Left ventricle myocardium superior (tissue), 1 donor: Measurements from ENCODE around the gene EOLA1. TPM values are rescaled to one million over a fixed set of nuclear protein-coding genes. Genes with fewer than 3 reads are reported as not detected.
A peak's percentile ranks its signal among the peaks of the same experiment; 100 is the strongest.
"Not testable (repeated sequence)": the region's sequence is repeated elsewhere in the genome, so short reads cannot be mapped to it uniquely, and the experiment has no call there.

Source experiments
- ATAC-seq: fragments of 200-7000 bp; cut with Tn5 transposase; one replicate; pipeline ENCODE4 v1.9.1; 2020; ENCODE audit warnings: mild to moderate bottlenecking, moderate library complexity
- DNase-seq: peaks from one replicate; pipeline ENCODE4 v3.0.0-alpha.2; 2020
- intact Hi-C: fragments of 100-400 bp; cut with micrococcal nuclease; formaldehyde crosslinking; loops from one replicate; pipeline ENCODE4 v1.11.0; 2022
- long read RNA-seq: library from polyadenylated mRNA; unstranded; transcript quantifications from one replicate; pipeline ENCODE4 v2.0.0, GENCODE V29; 2021
- total RNA-seq: library from RNA; stranded (reverse); fragmentation: NEBNext Ultra II Directional; extraction: Animal tissue kit (Norgen Biotek cat#: 25700); gene quantifications from one replicate; pipeline ENCODE4 v1.2.1, GENCODE V29; 2021
- donor health status: DM: no; HTN: yes; CAD: no; lungs with severe emphysema.

EOLA1 gene
- total RNA-seq, result 29.6 TPM
- long read RNA-seq, transcript CXorf40A-202 (5 exons, 1,148 nt), result minor isoform, 6 of 38 reads
- long read RNA-seq, transcript CXorf40A-211 (5 exons, 1,204 nt), result major isoform, 9 of 38 reads
- long read RNA-seq, transcript CXorf40A-204 (5 exons, 1,403 nt), result minor isoform, 5 of 38 reads
- long read RNA-seq, partial matches to known transcripts, result 4 of 38 reads
- long read RNA-seq, other reads (novel, unspliced or antisense), result 11 of 38 reads

DNA sequence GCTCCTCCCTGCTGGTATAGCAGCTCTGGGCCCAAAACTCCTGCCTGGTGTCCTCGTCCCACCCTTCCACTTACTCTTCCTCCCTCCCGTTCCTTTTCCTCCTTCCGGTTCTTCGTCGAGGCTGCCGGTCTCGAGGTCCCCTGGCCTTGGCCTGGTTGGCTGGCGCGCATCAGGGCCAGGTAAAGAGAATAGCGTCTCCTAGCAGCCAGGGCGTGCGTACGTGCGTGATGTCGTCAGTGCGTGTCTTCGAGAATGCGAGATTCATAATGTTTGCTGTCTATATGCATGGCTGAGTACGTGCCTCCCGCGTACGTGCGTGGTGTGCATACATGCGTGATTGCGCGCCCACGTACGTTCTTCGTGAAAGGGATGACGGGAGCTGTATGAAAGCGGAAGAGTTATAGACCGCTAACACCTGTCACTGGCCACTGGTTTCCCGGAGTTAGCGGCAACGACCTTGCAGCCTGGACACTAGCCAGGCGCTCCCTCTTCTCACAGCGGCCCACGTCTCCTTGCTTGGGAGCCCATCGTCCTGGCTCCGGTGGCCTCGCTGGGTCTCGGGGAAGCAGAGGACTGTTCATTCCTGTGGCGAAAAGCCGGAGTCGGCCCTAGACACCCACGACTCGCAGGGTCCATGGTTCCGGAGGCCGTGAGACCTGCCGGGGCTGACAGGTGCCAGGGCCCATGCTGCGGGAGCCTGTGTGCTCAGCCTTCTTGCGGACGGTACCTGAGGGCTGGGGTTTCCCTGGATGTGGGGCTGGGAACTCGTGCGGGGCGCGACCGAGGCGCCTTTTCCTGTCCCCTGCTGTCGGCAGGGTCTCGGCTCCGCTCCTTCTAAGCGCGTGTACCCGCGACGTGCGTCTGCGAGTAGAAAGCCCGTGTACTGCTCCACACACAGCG lies at the start of gene EOLA1:
TSS of gene EOLA1 (plus strand) at position 392 of the 900 bp plus-strand sequence. CDS start 4,619 bp downstream, outside the sequence.
- ATAC-seq (peak; percentile 65), DNase-seq (peak; percentile 90)
- intact Hi-C loops, result no loop called here

DNA sequence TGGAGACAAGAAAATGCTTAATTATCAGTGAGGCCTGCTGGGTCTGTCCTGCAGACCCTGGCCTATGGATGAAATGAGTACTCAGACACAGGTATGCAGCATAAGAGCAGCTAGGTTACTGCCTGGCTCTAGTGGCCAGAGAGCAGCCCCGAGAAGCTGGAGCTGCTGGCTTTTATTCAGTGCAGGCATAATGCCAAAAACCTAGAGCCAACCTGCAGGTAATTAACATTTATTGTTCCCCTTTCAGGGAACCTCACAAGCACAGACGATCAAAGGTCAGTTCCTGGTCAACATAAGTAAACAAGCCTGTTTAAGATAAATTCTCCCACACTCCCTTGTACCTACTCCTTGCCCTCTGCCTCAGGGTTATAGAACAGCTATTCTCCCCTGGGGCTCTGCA lies 49.0 kb upstream of the EOLA1 start:
- intact Hi-C loops, result no loop called here
- ATAC-seq (no peak), DNase-seq (no peak)

DNA sequence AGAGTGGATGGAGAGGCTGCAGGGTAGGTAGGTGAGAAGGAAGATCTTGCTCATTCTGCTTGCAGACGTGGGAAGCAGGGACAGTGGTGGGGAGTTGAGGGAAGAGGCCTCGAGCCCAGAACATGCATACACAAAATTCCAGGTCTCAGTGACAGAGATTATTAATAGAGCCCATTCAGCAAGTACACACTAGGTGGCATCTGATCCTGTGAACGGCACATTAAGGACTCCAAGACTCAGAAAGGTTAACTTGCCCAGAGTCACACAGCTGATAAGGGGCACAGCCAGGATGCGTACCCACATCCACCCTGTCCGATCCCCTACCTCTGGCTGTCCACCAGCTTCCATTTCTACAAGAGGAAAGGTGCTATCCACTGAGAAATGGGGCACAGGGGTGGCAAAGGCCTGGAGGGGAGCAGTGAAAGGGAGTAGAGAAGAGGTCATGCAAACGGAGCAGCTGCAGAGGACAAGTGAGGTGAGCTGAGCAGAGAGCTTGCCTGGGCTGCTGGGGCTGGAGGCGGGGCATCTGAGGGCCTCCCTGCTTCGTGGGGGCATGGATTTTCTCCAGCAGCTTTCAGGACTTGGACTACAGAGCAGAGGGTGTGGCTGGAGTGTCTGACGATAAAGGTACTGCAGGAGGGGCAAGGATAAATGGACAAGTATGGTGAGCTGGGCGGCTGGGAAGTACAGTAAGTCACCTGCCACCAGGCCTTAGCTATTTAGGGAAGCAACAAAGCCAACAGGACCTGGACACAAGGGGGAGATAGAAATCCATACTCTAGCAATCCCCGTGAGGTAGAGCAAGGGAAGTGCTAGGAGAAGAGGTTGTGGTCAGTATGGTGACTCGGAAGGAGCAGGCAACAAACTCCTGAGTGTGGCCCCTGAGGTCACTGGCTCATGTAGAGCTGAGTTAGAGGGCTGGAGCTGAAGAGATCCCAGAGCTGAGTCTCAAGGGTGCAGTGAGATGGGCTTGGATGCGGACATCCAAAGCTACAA lies 46.9 kb upstream of the EOLA1 start:
- intact Hi-C loops, result no loop called here
- peak; percentile 90 for ATAC-seq
- peak; percentile 62 for DNase-seq

DNA sequence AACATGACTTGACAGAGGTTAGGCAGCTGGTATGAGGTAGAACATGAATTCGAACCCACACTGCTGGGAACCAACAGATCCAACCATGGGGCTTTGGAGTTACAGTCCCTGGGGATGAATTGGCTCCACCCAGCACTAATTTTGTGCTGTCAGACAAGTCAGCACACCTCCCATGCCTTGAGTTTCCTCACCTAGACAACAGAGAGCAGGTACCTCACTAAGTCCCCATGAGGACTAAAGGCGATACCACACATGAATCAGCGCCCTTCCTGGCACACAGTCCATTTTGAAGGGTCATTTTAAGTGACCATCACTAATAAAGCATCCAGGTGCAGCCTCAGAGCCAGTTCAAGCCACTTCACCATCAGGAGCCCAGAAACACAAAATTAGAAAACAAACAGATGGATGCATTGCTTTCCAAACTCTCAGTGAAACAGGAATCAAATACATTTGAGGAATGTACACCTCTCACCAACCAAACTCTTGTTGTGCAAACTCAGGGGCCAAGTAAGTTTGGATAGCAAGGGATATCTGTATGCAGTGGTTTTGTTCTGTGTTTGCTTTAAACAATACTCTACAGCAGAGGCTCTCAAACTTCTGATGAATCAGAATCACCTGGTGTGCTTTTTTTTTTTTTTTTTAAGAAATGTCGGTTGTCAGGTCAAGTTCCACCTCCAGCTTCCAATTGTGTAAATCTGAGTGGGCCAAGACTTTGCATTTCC lies 45.8 kb upstream of the EOLA1 start:
- DNase-seq, result no peak
- no peak for ATAC-seq
- intact Hi-C loops, result no loop called here

DNA sequence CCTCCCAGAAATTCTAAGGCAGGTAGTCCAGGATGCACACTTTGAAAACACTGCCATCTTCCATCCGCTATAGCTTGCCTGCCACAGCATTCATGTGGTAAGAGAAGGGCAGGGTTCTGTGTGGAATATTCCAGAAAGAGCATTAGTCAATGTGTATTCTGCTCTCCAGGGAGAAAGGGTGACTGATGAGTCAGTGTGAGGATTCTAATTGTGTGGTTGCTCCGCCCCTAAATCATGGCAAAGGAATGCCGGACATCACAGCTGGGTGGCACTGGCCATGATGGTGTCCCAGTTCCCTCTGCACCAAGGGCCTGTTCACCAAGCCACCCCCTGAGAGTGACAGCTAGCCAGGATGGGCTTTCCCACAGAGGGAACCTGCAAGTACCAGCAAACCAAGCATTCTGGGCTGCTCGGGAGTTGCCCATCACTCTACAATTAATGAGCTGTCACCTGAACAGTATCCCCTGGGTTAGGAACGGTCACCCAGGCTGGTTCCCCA lies 45.2 kb upstream of the EOLA1 start:
- ATAC-seq, result no peak
- no peak for DNase-seq
- intact Hi-C loops, result no loop called here

DNA sequence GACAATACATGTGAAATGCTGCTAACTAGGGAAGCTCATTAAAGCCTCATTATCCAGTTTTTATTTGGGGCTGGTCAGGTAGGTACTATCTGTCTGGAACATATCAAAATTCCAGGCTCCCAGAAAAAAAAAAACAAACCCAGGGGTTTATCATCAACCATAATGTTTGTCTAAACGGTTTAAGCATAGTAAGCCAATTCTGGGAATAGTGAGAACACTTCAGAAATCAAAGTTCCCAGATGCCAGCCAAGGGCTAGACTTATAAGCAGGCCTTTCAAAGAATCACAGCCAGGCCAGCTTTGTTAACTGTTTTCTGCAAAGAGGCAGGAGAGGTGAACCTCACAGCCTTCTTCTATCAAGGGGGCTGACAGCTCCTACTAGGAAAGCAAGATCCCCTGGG lies 43.8 kb upstream of the EOLA1 start:
- DNase-seq (no peak), ATAC-seq (no peak)
- intact Hi-C loops, result no loop called here

DNA sequence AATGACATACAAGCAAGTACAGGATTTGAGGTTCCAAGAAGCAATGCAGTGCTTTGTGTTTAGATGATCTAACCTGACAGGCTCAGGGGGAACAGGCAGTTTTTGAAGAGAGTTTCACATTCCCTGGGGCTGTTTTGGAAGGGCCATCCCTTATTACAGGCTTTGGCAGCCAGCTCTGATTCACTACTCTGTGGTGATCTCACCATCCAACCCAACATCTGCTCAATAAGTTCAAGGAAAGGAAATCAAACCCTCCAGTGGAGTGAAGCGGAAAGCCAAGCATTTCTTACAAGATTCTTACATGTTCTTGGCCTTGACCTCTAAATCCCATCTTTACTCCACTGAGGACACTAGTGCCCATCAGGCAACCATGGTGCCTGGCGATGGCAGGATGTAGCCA lies 43.2 kb upstream of the EOLA1 start:
- no peak for ATAC-seq
- intact Hi-C loops, result no loop called here
- DNase-seq, result no peak

DNA sequence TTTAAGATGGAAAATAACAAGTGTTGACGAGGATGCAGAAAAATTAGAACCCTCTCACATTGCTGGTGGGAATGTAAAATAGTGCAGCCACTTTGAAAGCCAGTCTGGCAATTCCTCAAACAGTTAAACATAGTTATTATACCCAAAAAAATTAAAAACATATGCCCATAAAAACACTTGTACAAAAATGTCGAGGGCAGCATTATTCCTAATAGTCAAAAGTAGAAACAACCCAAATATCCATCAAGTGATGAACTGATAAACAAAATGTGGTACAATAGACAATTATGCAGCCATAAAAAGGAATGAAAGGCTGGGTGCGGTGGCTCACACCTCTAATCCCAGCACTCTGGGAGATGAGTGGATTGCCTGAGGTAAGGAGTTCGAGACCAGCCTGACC lies 42.0 kb upstream of the EOLA1 start:
- intact Hi-C loops, result no loop called here
- DNase-seq (no peak), ATAC-seq (no peak)

DNA sequence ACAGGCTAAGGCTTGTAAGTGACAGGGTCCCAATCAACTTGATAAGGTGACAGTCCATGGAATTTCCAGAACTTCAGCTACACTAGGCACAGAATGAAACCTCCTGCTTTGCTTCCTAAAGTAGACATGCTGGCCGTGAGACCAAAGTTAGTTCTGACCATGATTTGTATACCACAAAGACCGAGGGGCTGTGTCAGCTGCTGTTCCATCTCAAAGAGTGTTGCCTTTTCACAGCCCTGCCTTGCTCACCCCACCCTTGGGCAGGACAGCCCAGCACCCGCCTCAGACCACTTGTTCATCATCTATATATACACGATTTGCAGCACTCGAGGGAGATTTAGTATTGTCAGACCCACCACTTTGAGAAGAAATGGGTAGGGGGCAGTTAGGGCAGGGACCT lies 41.0 kb upstream of the EOLA1 start:
- no peak for ATAC-seq
- intact Hi-C loops, result no loop called here
- no peak for DNase-seq

DNA sequence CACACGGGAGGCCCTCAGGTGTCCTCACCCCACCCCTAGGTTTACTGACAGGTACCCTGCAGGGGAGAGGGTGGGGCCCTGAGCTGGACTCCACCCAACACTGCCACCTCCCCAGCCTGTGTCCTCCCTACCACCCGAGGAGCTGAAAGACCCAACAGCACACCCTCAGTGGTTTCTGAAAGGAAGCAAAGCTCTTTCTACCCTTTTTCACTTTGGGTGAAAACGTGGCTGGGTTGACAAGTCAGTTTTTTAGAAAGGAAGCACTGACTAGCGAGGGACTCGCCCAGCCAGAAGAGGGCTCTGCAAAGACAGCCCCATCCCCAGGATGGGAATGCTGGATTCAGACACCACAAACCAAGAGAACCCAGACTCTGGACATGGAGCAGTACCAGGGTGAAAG lies 37.9 kb upstream of the EOLA1 start:
- ATAC-seq, intact Hi-C loops, DNase-seq: not testable (repeated sequence)

DNA sequence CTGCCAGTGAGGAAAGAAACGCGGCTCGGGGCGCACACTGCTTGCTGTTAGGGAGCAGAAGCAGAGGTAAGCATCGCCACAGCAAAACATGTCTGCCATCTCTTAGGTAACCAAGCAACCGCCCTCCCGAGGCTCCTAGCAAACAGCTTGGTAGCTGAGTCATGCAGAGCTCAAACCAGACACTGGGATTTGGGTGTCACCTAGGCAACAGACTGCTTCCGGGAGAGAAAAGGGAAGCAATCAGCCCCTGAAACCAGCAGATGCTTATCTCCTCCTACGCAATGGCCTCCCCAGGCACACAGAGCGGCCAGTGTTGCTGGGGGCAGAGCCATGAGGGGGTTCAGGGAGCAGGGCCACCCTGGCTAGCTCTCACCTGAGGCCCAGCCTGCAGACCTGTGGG lies 37.4 kb upstream of the EOLA1 start:
- intact Hi-C loops, result not testable (repeated sequence)
- ATAC-seq, result peak; percentile 40
- DNase-seq, result peak; percentile 41

DNA sequence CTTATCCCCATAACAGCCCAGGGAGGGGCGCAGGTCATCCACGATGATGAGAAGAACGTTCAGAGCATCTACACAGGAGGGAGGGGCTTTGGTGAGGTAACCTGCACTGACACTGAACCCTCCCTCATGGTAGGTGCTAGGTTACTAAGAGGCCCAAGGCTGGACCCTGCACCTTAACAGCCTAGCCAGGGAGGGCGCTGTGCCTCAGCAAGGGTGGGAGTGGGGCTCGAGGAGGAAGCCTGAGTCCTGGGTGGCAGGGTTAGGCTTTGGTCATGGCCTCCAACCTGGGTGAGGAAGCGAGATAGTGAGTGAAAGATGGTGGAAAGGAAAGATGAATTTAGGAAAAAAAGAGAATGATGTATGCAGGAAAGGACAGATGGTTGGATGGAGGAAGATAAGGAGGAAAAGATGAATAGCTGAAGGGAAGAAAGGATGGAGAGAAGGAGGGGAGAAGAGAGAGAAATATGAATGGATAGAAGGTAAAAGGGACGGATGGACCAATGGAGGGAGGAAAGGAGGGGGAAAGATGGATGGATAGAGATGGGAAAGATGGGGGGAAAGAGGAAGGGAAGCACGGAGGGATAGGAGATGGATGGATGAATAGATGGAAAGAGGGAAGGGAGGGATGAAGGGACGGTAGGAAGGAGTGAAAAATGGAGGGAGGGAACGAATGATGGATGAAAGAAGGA lies 36.4 kb upstream of the EOLA1 start:
- intact Hi-C loops, result no loop called here
- DNase-seq (no peak), ATAC-seq (peak; percentile 10)

DNA sequence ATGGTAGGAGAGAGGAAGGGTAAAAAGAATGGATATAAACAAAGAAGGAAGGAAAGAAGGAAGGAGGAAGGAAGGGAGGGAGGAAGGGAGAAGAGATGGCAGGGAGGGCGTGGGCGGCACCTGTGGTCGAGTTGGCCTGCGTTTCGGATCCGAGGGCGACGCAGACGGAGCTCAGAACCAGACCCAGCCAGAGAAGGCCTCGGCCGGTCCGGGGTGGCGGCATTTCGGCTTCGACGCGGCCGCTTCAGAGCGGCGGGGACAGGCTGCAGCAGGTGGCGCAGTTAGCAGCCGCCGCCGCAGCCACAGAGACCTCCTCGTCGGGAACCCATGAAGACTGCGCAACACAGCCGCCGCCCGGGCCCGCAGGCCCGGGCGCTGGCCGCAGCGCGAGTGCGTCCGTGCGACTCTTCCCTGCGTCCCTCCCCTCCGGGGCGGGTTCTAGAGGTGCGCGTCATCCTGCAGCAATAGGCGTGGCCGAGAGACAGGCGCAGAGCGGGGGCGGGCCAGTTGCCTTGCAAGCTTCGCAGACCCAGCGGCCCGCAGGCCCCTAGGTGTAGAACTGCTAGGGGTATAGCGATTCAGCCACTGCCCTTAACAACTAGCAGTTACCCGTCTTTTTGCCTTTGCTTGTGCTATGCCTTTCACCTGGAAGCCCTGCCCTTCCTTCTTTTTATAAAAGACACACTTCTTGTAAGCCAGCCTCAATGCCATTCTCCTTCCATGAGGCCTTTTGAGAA lies 35.7 kb upstream of the EOLA1 start, which contains the start of gene IDS:
TSS of gene IDS (minus strand) at position 392 of the 737 bp plus-strand sequence. CDS start at position 223, 169 bp downstream.
- intact Hi-C loops, result no loop called here
- peak; percentile 93 for DNase-seq
- peak; percentile 98 for ATAC-seq

DNA sequence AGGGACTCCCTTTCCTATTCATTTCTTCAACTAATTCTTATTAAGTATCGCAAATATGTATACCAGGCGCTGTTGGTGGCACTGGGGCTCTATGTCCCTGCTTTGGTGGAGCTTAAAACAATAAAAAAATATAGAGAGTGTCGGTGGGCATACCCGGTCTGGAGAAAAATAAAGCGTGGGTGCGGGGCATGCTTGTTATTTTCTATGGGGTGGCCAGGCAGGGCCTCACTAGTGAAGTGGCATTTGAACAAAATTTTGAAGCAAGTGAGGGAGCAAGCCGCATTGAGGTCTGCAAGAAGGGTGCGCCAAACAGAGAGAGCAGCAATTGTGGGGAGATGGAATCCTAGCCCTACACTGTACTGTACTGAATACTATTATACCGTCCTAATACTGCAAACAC lies 35.1 kb upstream of the EOLA1 start:
- DNase-seq (no peak), ATAC-seq (no peak)
- intact Hi-C loops, result no loop called here

DNA sequence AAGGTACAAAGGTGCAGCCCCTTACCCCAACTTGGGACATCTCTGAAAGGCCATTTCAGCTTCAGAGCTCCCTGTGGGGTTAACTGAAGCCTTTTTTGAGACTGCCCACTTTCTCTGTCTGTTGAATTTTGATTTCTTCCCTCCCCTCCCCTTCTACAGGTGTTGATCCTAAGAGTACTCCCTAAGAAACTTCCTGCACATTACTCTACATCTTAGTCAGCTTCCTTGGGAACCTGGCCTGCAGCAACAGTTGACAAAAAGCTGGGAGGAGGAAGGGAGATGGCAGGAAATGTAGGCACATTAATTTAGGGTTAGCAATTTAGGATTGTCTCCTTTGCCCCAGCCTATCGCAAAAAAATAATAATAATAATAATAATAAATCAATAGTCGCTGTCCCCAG lies 34.5 kb upstream of the EOLA1 start:
- DNase-seq, result no peak
- no peak for ATAC-seq
- intact Hi-C loops, result no loop called here

DNA sequence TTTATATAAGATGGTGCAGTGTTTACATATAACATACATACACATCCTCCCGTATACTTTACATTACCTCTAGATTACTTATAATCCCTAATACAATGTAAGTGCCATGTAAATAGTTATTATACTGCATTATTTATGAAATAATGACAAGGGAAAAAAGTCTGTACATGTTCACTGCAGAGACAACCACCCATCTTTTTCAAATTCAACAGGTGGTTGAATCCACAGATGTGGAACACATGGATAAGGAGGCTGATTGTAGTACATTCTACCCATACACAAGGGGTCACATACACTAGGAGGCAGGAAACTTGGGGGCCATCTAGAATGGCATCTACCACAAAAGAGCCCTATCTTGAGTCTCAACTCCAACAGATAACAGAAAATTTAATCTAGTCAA lies 32.3 kb upstream of the EOLA1 start:
- intact Hi-C loops, result no loop called here
- no peak for ATAC-seq
- DNase-seq, result no peak

DNA sequence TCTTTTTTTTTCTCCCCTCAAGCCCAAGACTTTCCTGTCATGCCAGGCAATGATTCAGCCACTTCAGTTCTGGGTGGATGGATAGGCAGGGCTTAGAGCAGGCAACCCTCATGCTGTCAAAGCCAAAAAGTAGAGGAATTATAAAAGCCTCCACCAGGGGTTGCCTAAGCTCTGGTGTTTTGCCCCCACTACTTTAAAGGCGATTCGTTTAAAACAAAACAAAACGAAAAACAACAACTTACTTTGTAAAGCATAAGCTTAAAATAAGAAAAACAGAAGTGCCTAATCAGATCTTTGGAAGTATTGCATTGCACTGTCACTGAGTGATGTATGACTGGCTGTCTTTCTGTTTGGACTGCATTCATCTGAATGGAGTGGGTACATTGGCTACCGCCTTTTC lies 30.4 kb upstream of the EOLA1 start:
- no peak for DNase-seq
- ATAC-seq, result no peak
- intact Hi-C loops, result no loop called here
